ENCODE data around the gene FZD1. TPM values are rescaled to one million over a fixed set of nuclear protein-coding genes. Genes with fewer than 3 reads are reported as not detected.
A peak's percentile ranks its signal among the peaks of the same experiment; 100 is the strongest.
"Not testable (repeated sequence)": the region's sequence is repeated elsewhere in the genome, so short reads cannot be mapped to it uniquely, and the experiment has no call there.

The FZD1 gene
- total and polyA plus RNA-seq, 8 donors, result 15.5 to 70.2 (median 59.9) TPM

DNA sequence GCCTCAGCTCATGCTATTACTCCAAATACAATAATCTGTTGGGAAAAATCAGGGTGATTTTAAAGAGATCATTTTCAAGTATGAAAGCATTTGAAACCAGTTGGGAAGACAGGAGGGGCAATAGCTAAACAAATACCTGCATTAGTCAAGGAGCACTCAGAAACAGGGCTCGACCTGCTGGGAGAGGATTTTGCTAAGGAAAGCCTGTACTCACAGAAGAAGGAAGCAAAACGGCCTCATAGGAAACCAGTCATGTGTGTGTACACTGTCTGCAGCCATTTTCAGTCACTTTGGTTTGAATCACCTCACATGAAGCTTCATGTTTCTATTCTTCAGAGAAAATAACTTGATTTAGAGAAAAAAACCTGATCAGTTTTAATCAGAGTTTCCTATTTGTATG is 38.6 kb downstream of the FZD1 start:
- peak in 1 of 4 donors; percentile 24 for DNase-seq
- Histone ChIP-seq H3K4me1 (peaks cover 0 to 4% of the 10 kb centered on the region in 2 donors), H3K9me3 (no peaks in the 10 kb centered on the region), H3K27ac (no peak overlapping the region), H3K4me3 (no peak overlapping the region), H3K36me3 (no peaks in the 10 kb centered on the region), H3K27me3 (no peaks in the 10 kb centered on the region)
- TF ChIP-seq, protein P1, sequence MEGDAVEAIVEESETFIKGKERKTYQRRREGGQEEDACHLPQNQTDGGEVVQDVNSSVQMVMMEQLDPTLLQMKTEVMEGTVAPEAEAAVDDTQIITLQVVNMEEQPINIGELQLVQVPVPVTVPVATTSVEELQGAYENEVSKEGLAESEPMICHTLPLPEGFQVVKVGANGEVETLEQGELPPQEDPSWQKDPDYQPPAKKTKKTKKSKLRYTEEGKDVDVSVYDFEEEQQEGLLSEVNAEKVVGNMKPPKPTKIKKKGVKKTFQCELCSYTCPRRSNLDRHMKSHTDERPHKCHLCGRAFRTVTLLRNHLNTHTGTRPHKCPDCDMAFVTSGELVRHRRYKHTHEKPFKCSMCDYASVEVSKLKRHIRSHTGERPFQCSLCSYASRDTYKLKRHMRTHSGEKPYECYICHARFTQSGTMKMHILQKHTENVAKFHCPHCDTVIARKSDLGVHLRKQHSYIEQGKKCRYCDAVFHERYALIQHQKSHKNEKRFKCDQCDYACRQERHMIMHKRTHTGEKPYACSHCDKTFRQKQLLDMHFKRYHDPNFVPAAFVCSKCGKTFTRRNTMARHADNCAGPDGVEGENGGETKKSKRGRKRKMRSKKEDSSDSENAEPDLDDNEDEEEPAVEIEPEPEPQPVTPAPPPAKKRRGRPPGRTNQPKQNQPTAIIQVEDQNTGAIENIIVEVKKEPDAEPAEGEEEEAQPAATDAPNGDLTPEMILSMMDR (IDR thresholded peaks at IDR 0.05), result no peak
- ATAC-seq, result peak; percentile 84
- intact Hi-C loops (cut with DNase I), result no loop called here

DNA sequence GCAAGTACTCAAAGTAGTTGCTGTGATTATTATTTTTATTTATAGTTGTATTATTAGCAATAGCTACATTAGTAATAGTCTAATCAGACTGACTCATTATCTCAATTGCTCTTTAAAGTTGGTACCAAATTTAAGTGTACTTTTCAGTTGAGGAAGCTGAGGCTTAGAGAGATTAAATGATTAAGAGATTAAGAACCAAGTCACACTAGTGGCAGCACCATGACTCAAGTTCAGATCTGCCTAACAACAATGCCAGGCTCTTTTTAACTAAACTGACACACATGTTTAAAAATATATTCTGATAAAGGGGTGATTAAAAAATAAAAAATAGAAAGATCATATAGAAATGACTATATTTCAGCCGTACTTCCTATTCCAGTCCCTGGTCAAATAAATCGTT is 42.0 kb downstream of the FZD1 start:
- H3K9me3 ChIP-seq, result no peaks in the 10 kb centered on the region
- H3K36me3 ChIP-seq, result no peaks in the 10 kb centered on the region
- no peaks in the 10 kb centered on the region for H3K27me3 ChIP-seq
- H3K4me1 ChIP-seq, result peaks cover 0 to 4% of the 10 kb centered on the region in 2 donors
- TF ChIP-seq, protein P1 (IDR thresholded peaks at IDR 0.05), result no peak
- no peak overlapping the region for H3K27ac ChIP-seq
- DNase-seq (no peak), ATAC-seq (no peak)
- H3K4me3 ChIP-seq, result no peak overlapping the region
- intact Hi-C loops (cut with DNase I), result no loop called here

DNA sequence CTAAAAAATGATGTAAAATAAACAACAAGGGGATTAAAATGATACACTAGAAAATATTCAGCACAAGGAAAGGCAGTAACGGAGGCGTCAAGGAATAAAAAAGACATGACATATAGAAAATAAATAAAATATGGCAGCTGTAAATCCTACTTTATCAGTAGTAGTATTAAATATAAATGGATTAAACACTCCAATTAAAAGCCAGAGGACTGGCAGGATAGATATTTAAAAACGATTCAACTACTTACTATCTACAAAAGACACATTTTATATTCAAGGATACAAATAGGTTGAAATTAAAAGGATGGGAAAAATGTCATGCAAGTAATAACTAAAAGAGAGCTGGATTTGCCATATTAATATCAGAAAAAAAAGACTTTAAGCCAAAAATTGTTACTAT is 43.2 kb downstream of the FZD1 start:
- ATAC-seq, result no peak
- Histone ChIP-seq H3K27ac (no peak overlapping the region), H3K36me3 (no peaks in the 10 kb centered on the region), H3K4me3 (no peak overlapping the region), H3K9me3 (no peaks in the 10 kb centered on the region), H3K4me1 (peaks cover 0 to 4% of the 10 kb centered on the region in 2 donors), H3K27me3 (no peaks in the 10 kb centered on the region)
- intact Hi-C loops (cut with DNase I), result no loop called here
- TF ChIP-seq, protein P1 (IDR thresholded peaks at IDR 0.05), result no peak
- DNase-seq, result no peak

DNA sequence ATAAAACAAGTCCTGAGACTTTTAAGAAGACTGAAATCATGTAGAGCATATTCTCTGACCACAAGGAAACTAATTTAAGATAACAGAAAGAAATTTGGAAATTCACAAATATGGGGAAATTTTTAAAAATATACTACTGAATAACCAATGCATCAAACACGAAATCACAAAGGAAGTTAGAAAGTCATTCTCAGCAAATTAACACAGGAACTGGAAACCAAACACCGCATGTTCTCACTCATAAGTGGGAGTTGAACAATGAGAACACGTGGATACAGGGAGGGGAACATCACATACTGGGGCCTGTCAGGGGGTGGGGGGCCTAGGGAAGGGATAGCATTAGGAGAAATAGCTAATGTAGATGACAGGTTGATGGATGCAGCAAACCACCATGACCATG is 44.0 kb downstream of the FZD1 start:
- H3K27me3 ChIP-seq; H3K4me1 ChIP-seq; intact Hi-C loops (cut with DNase I); DNase-seq; H3K9me3 ChIP-seq; ATAC-seq; H3K36me3 ChIP-seq; H3K4me3 ChIP-seq; H3K27ac ChIP-seq: not testable (repeated sequence)

DNA sequence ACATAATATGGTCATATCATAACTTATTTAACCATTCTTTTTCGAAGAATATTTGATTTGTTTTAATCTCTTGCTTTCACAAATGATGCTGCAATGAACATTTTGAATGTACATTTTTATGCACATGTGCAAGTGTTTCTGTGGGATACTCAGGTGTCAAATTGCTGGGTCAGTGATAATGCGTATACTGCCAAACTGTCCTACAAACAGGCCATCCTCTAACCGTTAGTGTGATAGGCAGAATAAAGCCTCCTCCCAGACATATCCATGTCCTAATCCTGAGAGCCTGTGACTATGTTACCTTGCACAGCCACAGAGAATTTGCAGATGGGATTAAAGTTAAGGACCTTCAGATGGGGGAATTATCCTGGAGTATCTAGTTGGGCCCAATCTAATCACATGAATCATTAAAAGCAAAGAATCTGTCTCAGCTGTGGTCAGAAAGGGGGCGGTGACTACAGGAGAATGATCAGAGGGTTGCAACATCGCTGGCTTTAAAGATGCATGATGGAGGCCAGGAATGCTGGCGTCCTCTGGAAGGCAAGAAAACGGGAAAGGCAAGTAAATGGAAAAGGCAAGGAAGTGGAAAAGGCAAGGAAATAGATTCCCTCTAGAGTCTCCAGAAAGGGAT is 46.7 kb downstream of the FZD1 start:
- Histone ChIP-seq H3K36me3 (no peaks in the 10 kb centered on the region), H3K4me3 (no peak overlapping the region), H3K27ac (peak overlapping the region in 1 of 2 donors; percentile 56), H3K27me3 (no peaks in the 10 kb centered on the region), H3K9me3 (no peaks in the 10 kb centered on the region), H3K4me1 (no peaks in the 10 kb centered on the region)
- TF ChIP-seq, protein P1 (IDR thresholded peaks at IDR 0.05), result no peak
- intact Hi-C loops (cut with DNase I), result no loop called here
- DNase-seq (peak in 2 of 4 donors; percentile 35 to 54), ATAC-seq (peak; percentile 44)

DNA sequence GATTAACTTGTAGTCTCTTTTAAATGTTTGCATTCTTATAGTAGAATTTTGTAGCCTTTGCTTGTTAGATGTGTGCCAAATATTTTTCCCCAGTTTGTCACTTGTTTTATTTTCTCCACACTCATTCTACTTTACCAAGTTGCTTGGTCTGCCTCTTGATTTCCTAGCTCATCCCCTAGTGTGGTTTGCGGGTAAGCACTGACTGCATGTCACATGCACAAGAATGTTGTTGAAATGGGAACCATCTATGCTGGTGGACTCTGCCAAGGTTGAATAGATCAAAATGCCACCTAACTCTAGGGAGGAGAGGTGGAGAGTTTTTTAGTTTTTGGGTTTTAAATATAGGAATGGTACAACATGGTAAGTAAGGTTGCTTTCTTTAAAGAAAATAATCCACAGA is 47.6 kb downstream of the FZD1 start:
- intact Hi-C loops (cut with DNase I), result no loop called here
- Histone ChIP-seq H3K9me3 (no peaks in the 10 kb centered on the region), H3K27ac (no peak overlapping the region)

More for the DNA sequence above, 47.6 kb downstream of the FZD1 start:
- H3K4me1 ChIP-seq, result no peaks in the 10 kb centered on the region
- no peak for DNase-seq
- peak; percentile 34 for ATAC-seq
- no peak overlapping the region for H3K4me3 ChIP-seq
- TF ChIP-seq, protein P1 (IDR thresholded peaks at IDR 0.05), result no peak
- no peaks in the 10 kb centered on the region for H3K27me3 ChIP-seq
- no peaks in the 10 kb centered on the region for H3K36me3 ChIP-seq

All from left lung (tissue), 10 donors.